ENCODE measurements around the gene ULK4. TPM values are rescaled to one million over a fixed set of nuclear protein-coding genes. Genes with fewer than 3 reads are reported as not detected.

Gene ULK4
- total RNA-seq, 4 donors from 2014 or later: 8.4 to 43.8 (median 20.8) TPM

- Histone ChIP-seq H3K27ac (peak within 1 kb of the TSS; percentile 97 to 99 (median 98)), H3K27me3 (no peaks in the 10 kb centered on the region), H3K9me3 (no peaks in the 10 kb centered on the region), H3K36me3 (no peaks in the 10 kb centered on the region), H3K4me1 (peaks cover 0 to 26% (median 9%) of the 10 kb centered on the region in 4 donors), H3K4me3 (peak within 1 kb of the TSS; percentile 77 to 98 (median 94))
- TF ChIP-seq CTCF (IDR thresholded peaks at IDR 0.05) (peak in 4 of 6 experiments; percentile 5 to 48 (median 43)), POLR2A (IDR thresholded peaks at IDR 0.05) (peak; percentile 99)
- DNase-seq: peak; percentile 92 to 97 (median 96)
Observed at GRCh38 chr3:41198950-41199865, 762.7 kb downstream of the ULK4 start, which contains the start of gene CTNNB1. Gene CTNNB1 (plus strand): TSS chr3:41199505. CDS start chr3:41224069, 24,564 bp downstream.

- H3K9me3 ChIP-seq: no peaks in the 10 kb centered on the region
- peak overlapping the region; percentile 97 to 99 (median 98) for H3K27ac ChIP-seq
- H3K36me3 ChIP-seq: no peaks in the 10 kb centered on the region
- H3K4me3 ChIP-seq: peak overlapping the region; percentile 77 to 98 (median 94)
- peaks cover 0 to 20% (median 7%) of the 10 kb centered on the region in 4 donors for H3K4me1 ChIP-seq
- DNase-seq: peak in 2 of 3 donors; percentile 41 to 59
- TF ChIP-seq CTCF (IDR thresholded peaks at IDR 0.05) (no peak), POLR2A (IDR thresholded peaks at IDR 0.05) (no peak)
- H3K27me3 ChIP-seq: no peaks in the 10 kb centered on the region
Observed at GRCh38 chr3:41198526-41198925, 763.4 kb downstream of the ULK4 start.

- DNase-seq: no peak
- Histone ChIP-seq H3K4me3 (no peak overlapping the region), H3K36me3 (no peaks in the 10 kb centered on the region), H3K4me1 (peaks cover 0 to 18% (median 4%) of the 10 kb centered on the region in 4 donors), H3K9me3 (no peaks in the 10 kb centered on the region), H3K27ac (no peak overlapping the region), H3K27me3 (no peaks in the 10 kb centered on the region)
- no peak for TF ChIP-seq CTCF (IDR thresholded peaks at IDR 0.05)
- no peak for TF ChIP-seq POLR2A (IDR thresholded peaks at IDR 0.05)
Observed at GRCh38 chr3:41198046-41198445, 763.9 kb downstream of the ULK4 start.

Small RNA genes within 50 kb of the gene (small RNA-seq; reads per million reads assigned to genes)
- 0 reads per million in 2 donors for gene ATP6V0E1P2
- 0 reads per million in 2 donors for gene RF00019
- 0 reads per million in 2 donors for gene RF00096
- gene RF00602: 0 reads per million in 2 donors

Other genes starting within 250 kb of the ULK4 start
- gene TRAK1, start 129.3 kb upstream of the ULK4 start, total RNA-seq: 100 to 1,000 TPM in 3 of 4 donors, 10 to 100 TPM in 1; 96.2 to 283 (median 125) TPM